GM12801 (cell line): Measurements from ENCODE around the gene LOXL1.

ENCODE experiments used
- CTCF ChIP-seq: IDR thresholded peaks from one replicate; pipeline ENCODE4 v1.5.1; 2011; ENCODE audit warnings: control low read depth; ENCODE audit not compliant: insufficient read length; ENCODE audit errors: extremely low read depth

The LOXL1 gene

GRCh38 chr15:73919706-73920105 is 6.6 kb upstream of the LOXL1 start:
- TF ChIP-seq CTCF, result no peak

GRCh38 chr15:73921254-73921925 is 4.9 kb upstream of the LOXL1 start:
- TF ChIP-seq CTCF, result no peak

GRCh38 chr15:73922186-73923151 is 3.8 kb upstream of the LOXL1 start:
- no peak for TF ChIP-seq CTCF

GRCh38 chr15:73923156-73923487 is 3.1 kb upstream of the LOXL1 start:
- TF ChIP-seq CTCF, result no peak

GRCh38 chr15:73923488-73924164 is 2.6 kb upstream of the LOXL1 start:
- no peak for TF ChIP-seq CTCF

GRCh38 chr15:73924171-73924921 is 1.9 kb upstream of the LOXL1 start:
- no peak for TF ChIP-seq CTCF

GRCh38 chr15:73925848-73926218 is 429 bp upstream of the LOXL1 start:
- no peak for TF ChIP-seq CTCF
